IMR-90 (cell line): ENCODE data around the gene JAKMIP2. TPM values are rescaled to one million over a fixed set of nuclear protein-coding genes. Genes with fewer than 3 reads are reported as not detected.

ENCODE experiments used
- ATAC-seq: fragments of 200-7000 bp; cut with Tn5 transposase; 2 replicates; pipeline ENCODE4 v1.9.1; 2020; ENCODE audit warnings: low read depth, mild to moderate bottlenecking, moderate library complexity
- BruUV-seq: library from RNA; stranded (reverse); fragments of 400-500 nt; replicated peaks from 2 replicates; lab custom pipeline; 2021; lab: Mats Ljungman, UMichigan
- CTCF ChIA-PET: fragments of 300-600 bp; formaldehyde crosslinking; extraction: SDS; loops from one replicate; lab custom pipeline; 2021; ENCODE audit warnings: antibody characterized with exemption; lab: Yijun Ruan, JAX
- POLR2A ChIA-PET: fragments of 300-600 bp; sonication (Branson Sonifier 250); formaldehyde crosslinking; loops from one replicate; lab custom pipeline; 2022; ENCODE audit warnings: antibody characterized with exemption; ENCODE audit not compliant: unreplicated experiment; lab: Charles Lee
- DNase-seq: peaks from one replicate; pipeline ENCODE4 v3.0.0; 2013
- H2AFZ ChIP-seq: replicated peaks from 2 replicates; pipeline ENCODE3; 2013; ENCODE audit warnings: low read length, mild to moderate bottlenecking; ENCODE audit not compliant: poor library complexity
- H2AK5ac ChIP-seq: 2 replicates; pipeline ENCODE4 v1.6.1; 2013; ENCODE audit warnings: low read depth, low read length, inconsistent platforms
- H2AK9ac ChIP-seq: replicated peaks from 2 replicates; pipeline ENCODE3; 2013; ENCODE audit warnings: mild to moderate bottlenecking, low read depth, low read length, moderate library complexity; ENCODE audit not compliant: poor library complexity
- H2BK120ac ChIP-seq: 2 replicates; pipeline ENCODE4 v1.6.1; 2013; ENCODE audit warnings: low read depth, low read length, inconsistent platforms
- H2BK15ac ChIP-seq: 3 replicates; pipeline ENCODE4 v1.6.1; 2013; ENCODE audit warnings: low read depth, low read length, inconsistent platforms
- H2BK20ac ChIP-seq: 2 replicates; pipeline ENCODE4 v1.6.1; 2013; ENCODE audit warnings: low read depth, mild to moderate bottlenecking, inconsistent platforms, low read length, moderate library complexity
- H2BK5ac ChIP-seq: 2 replicates; pipeline ENCODE4 v1.6.1; 2013; ENCODE audit warnings: mild to moderate bottlenecking, low read depth, low read length, inconsistent platforms; ENCODE audit not compliant: poor library complexity, severe bottlenecking
- H3K14ac ChIP-seq: replicated peaks from 2 replicates; pipeline ENCODE4 v1.6.1; 2013; ENCODE audit warnings: low read depth, low read length, inconsistent platforms
- H3K18ac ChIP-seq: 2 replicates; pipeline ENCODE4 v1.6.1; 2013; ENCODE audit warnings: low read depth, low read length, control low read depth
- H3K23ac ChIP-seq: 2 replicates; pipeline ENCODE4 v1.6.1; 2013; ENCODE audit warnings: low read depth, low read length, inconsistent platforms
- H3K27ac ChIP-seq: 2 replicates; pipeline ENCODE4 v1.5.1; 2013; ENCODE audit warnings: mild to moderate bottlenecking, control low read depth, low read length; ENCODE audit not compliant: insufficient read depth
- H3K27me3 ChIP-seq: 2 replicates; pipeline ENCODE4 v1.6.1; 2013; ENCODE audit warnings: low read length; ENCODE audit not compliant: control insufficient read depth, insufficient read depth
- H3K36me3 ChIP-seq: 2 replicates; pipeline ENCODE4 v1.6.1; 2013; ENCODE audit warnings: low read length, mixed read lengths; ENCODE audit not compliant: control insufficient read depth, insufficient read depth
- H3K4ac ChIP-seq: 2 replicates; pipeline ENCODE4 v1.6.1; 2013; ENCODE audit warnings: low read depth, low read length, inconsistent platforms
- H3K4me1 ChIP-seq: 2 replicates; pipeline ENCODE4 v1.6.1; 2013; ENCODE audit warnings: low read length, mixed read lengths; ENCODE audit not compliant: control insufficient read depth, insufficient read depth
- H3K4me2 ChIP-seq: 2 replicates; pipeline ENCODE4 v1.6.1; 2013; ENCODE audit warnings: low read depth, mild to moderate bottlenecking, control low read depth, low read length, moderate library complexity
- H3K4me3 ChIP-seq: 2 replicates; pipeline ENCODE4 v1.5.1; 2013; ENCODE audit warnings: low read depth, mild to moderate bottlenecking, control low read depth, low read length, moderate library complexity; ENCODE audit not compliant: insufficient read depth
- H3K56ac ChIP-seq: 2 replicates; pipeline ENCODE4 v1.6.1; 2013; ENCODE audit warnings: low read length, inconsistent platforms; ENCODE audit not compliant: insufficient read depth; ENCODE audit errors: extremely low read depth
- H3K79me1 ChIP-seq, 2 experiments: 2 replicates each; pipeline ENCODE4 v1.6.1; 2013; ENCODE audit warnings: low read length in 2 of 2, inconsistent platforms in 1 of 2, low read depth in 1 of 2
- H3K9ac ChIP-seq: 2 replicates; pipeline ENCODE4 v1.6.1; 2013; ENCODE audit warnings: low read depth, low read length, control low read depth
- H3K9me1 ChIP-seq: 2 replicates; pipeline ENCODE4 v1.6.1; 2013; ENCODE audit warnings: low read length, inconsistent platforms; ENCODE audit not compliant: insufficient read depth
- H3K9me3 ChIP-seq: 2 replicates; pipeline ENCODE4 v1.6.1; 2013; ENCODE audit warnings: low read length; ENCODE audit not compliant: control insufficient read depth, insufficient read depth
- H4K20me1 ChIP-seq: 2 replicates; pipeline ENCODE4 v1.6.1; 2013; ENCODE audit warnings: low read length, inconsistent platforms; ENCODE audit not compliant: insufficient read depth
- H4K5ac ChIP-seq: 2 replicates; pipeline ENCODE4 v1.6.1; 2013; ENCODE audit warnings: mild to moderate bottlenecking, low read depth, low read length, control low read depth
- H4K8ac ChIP-seq, 2 experiments: 2 replicates each; pipeline ENCODE4 v1.6.1; 2013; ENCODE audit warnings: low read depth in 2 of 2, low read length in 2 of 2, control low read depth in 1 of 2, inconsistent platforms in 1 of 2
- H4K91ac ChIP-seq: 2 replicates; pipeline ENCODE4 v1.6.1; 2013; ENCODE audit warnings: low read depth, low read length, inconsistent platforms; ENCODE audit not compliant: insufficient read depth
- BHLHE40 ChIP-seq: fragments of 150-350 bp; IDR thresholded peaks from 2 replicates; pipeline ENCODE4 v1.6.1; 2016; ENCODE audit warnings: mild to moderate bottlenecking, low read depth, low read length
- CHD1 ChIP-seq: IDR thresholded peaks from 2 replicates; pipeline ENCODE4 v1.6.1; 2012; ENCODE audit warnings: low read depth, low read length, improper control_type of control experiment
- FOS ChIP-seq: fragments of 150-350 bp; IDR thresholded peaks from 2 replicates; pipeline ENCODE4 v1.6.1; 2016; ENCODE audit warnings: low read depth, low read length
- MAFK ChIP-seq: IDR thresholded peaks from 2 replicates; pipeline ENCODE4 v1.6.1; 2012; ENCODE audit warnings: low read depth, low read length, improper control_type of control experiment
- MXI1 ChIP-seq: IDR thresholded peaks from 2 replicates; pipeline ENCODE4 v1.6.1; 2012; ENCODE audit warnings: low read depth, mild to moderate bottlenecking, low read length, moderate library complexity, borderline replicate concordance
- NFE2L2 ChIP-seq: fragments of 150-350 bp; IDR thresholded peaks from 2 replicates; pipeline ENCODE4 v1.6.1; 2016; ENCODE audit warnings: low read depth, mild to moderate bottlenecking, low read length
- POLR2A ChIP-seq: IDR thresholded peaks from 2 replicates; pipeline ENCODE4 v1.6.1; 2012; ENCODE audit warnings: mild to moderate bottlenecking, low read depth, low read length
- SMC3 ChIP-seq: fragments of 150-350 bp; IDR thresholded peaks from 2 replicates; pipeline ENCODE4 v1.6.1; 2016; ENCODE audit warnings: low read depth, mild to moderate bottlenecking, antibody characterized with exemption, low read length, moderate library complexity
- USF2 ChIP-seq: fragments of 150-350 bp; IDR thresholded peaks from 2 replicates; pipeline ENCODE4 v1.6.1; 2017; ENCODE audit warnings: mild to moderate bottlenecking, antibody characterized with exemption, low read length, low read depth
- WGBS, 2 experiments: methylation state at CpG; one replicate each; pipeline versions ENCODE4 v1.1.5 to v1.1.7; 2013; ENCODE audit warnings: missing lambda C conversion rate in 2 of 2; ENCODE audit not compliant: insufficient read length in 1 of 2; ENCODE audit errors: extremely low coverage in 2 of 2; 5-methylcytosine and 5-hydroxymethylcytosine counted together
- dilution Hi-C: fragments of 300-500 bp; cut with HindIII; formaldehyde crosslinking; loops from one replicate; pipeline ENCODE4 v1.14.3; 2018; ENCODE audit warnings: low sequenced_read_pairs; ENCODE audit not compliant: unreplicated experiment
- in situ Hi-C: fragments of 300-500 bp; cut with MboI; formaldehyde crosslinking; loops from 3 replicates; pipeline ENCODE4 v1.14.3; 2019; ENCODE audit warnings: low sequenced_read_pairs, inconsistent platforms, mixed read lengths
- intact Hi-C: fragments of 100-400 bp; cut with micrococcal nuclease; formaldehyde crosslinking; loops from 2 replicates; pipeline ENCODE4 v1.10.0; 2022
- polyA plus RNA-seq, 3 experiments: library from polyadenylated mRNA; depleted of rRNA; stranded (reverse); fragments of >200 nt; gene quantifications; 2 replicates each; pipeline ENCODE4 v1.2.3, GENCODE V29; 2012; ENCODE audit warnings: low replicate concordance in 1 of 3
- total RNA-seq: library from RNA; depleted of rRNA; stranded (reverse); fragments of >200 nt; gene quantifications from 2 replicates; pipeline ENCODE4 v1.2.3, GENCODE V29; 2012

The JAKMIP2 gene
- total and polyA plus RNA-seq, 2 of the 4 experiments (the other 2 are of a cell fraction), result under 0.01 TPM; not detected in 1

- Histone ChIP-seq H3K4me3 (no peak overlapping the region), H3K4me2 (no peak overlapping the region), H3K9me1 (no peaks in the 10 kb centered on the region), H2BK15ac (no peak overlapping the region), H4K20me1 (no peaks in the 10 kb centered on the region), H3K4ac (no peak overlapping the region), H3K27me3 (no peaks in the 10 kb centered on the region), H3K23ac (no peak overlapping the region), H2AK5ac (no peak overlapping the region), H4K5ac (no peak overlapping the region), H2AFZ (no peak overlapping the region), H3K18ac (no peak overlapping the region), H3K4me1 (no peaks in the 10 kb centered on the region), H3K79me1 (no peaks in the 10 kb centered on the region), H3K56ac (no peak overlapping the region), H4K8ac (no peak overlapping the region), H3K9ac (no peak overlapping the region), H2BK20ac (no peak overlapping the region), H4K91ac (no peak overlapping the region), H2BK5ac (no peak overlapping the region), H2BK120ac (no peak overlapping the region), H3K36me3 (no peaks in the 10 kb centered on the region), H2AK9ac (no peak overlapping the region), H3K9me3 (no peaks in the 10 kb centered on the region), H3K14ac (no peak overlapping the region), H3K27ac (no peak overlapping the region)
- POLR2A ChIA-PET, result no interaction called here
- WGBS, 2 experiments, result 14% methylated on average over 2 of the region's 2 CpGs; no CpG with 5 or more reads in 1 of the 2 experiments
- in situ Hi-C loops, result no loop called here
- TF ChIP-seq SMC3, result no peak
- no peak for TF ChIP-seq BHLHE40
- no peak for TF ChIP-seq MXI1
- TF ChIP-seq CHD1, result no peak
- no peak for TF ChIP-seq NFE2L2
- TF ChIP-seq POLR2A, result no peak
- TF ChIP-seq USF2, result no peak
- no peak for TF ChIP-seq FOS
- no peak for TF ChIP-seq MAFK
- intact Hi-C loops, result no loop called here
- ATAC-seq (no peak), DNase-seq (no peak)
- CTCF ChIA-PET, result no interaction called here
- BruUV-seq, result no TSS peak
- dilution Hi-C loops, result no loop called here
Measured at GRCh38 chr5:147752033-147752432, 30.5 kb downstream of the JAKMIP2 start.
